ENCODE measurements around the gene LDLRAD1. TPM values are rescaled to one million over a fixed set of nuclear protein-coding genes. Genes with fewer than 3 reads are reported as not detected.
"Not testable (repeated sequence)": the region's sequence is repeated elsewhere in the genome, so short reads cannot be mapped to it uniquely, and the experiment has no call there.

Gene LDLRAD1
- polyA plus RNA-seq, 3 donors: not detected

GRCh38 chr1:54004481-54005049, 13.4 kb downstream of the LDLRAD1 start:
- Histone ChIP-seq H3K27me3 (ENCODE audit: control insufficient read depth in 2 of 2, insufficient read depth in 2 of 2, low read length in 2 of 2) (no peaks in the 10 kb centered on the region), H3K27ac (ENCODE audit: low read depth in 1 of 2, low read length in 2 of 2) (no peak overlapping the region), H4K20me1 (ENCODE audit: insufficient read depth, low read length) (no peaks in the 10 kb centered on the region), H3K79me2 (ENCODE audit: insufficient read depth, low read length) (no peaks in the 10 kb centered on the region), H3K9ac (ENCODE audit: insufficient read depth, low read length, poor library complexity, severe bottlenecking) (no peak overlapping the region), H3K4me2 (replicated peaks; ENCODE audit: extremely low read depth, low read length, poor library complexity, severe bottlenecking) (no peak overlapping the region), H3K4me1 (ENCODE audit: control insufficient read depth in 1 of 2, insufficient read depth in 2 of 2, low read length in 2 of 2) (no peaks in the 10 kb centered on the region), H2AFZ (ENCODE audit: insufficient read depth, low read depth, low read length, poor library complexity, severe bottlenecking) (no peak overlapping the region), H3K36me3 (replicated peaks in 1 of 2; ENCODE audit: control insufficient read depth in 1 of 2, insufficient read depth in 2 of 2, low read length in 2 of 2) (no peaks in the 10 kb centered on the region), H3K9me3 (replicated peaks in 1 of 2; ENCODE audit: control insufficient read depth in 1 of 2, insufficient read depth in 1 of 2, low read length in 2 of 2) (peaks cover 0 to 10% of the 10 kb centered on the region in 2 donors), H3K4me3 (replicated peaks in 1 of 3; ENCODE audit: low read depth in 2 of 3, low read length in 3 of 3) (no peak overlapping the region)
- Mint-ChIP-seq H3K4me3 (no peak overlapping the region), H3K4me1 (no peaks in the 10 kb centered on the region), H3K9me3 (peaks cover 2 to 12% (median 5%) of the 10 kb centered on the region in 7 donors), H3K27me3 (ENCODE audit: low read depth in 3 of 3) (peaks cover 0 to 7% (median 5%) of the 10 kb centered on the region in 3 donors), H3K36me3 (no peaks in the 10 kb centered on the region), H3K27ac (no peak overlapping the region)
- intact Hi-C loops (cut with micrococcal nuclease): no loop called here
- no peak for TF ChIP-seq CTCF (IDR thresholded peaks at IDR 0.05)
- DNase-seq: no peak
- 94% methylated on average over 21 of the region's 27 CpGs for WGBS (ENCODE audit: insufficient coverage)

GRCh38 chr1:54003750-54004480, 14.1 kb downstream of the LDLRAD1 start:
- H3K27me3 ChIP-seq (ENCODE audit: control insufficient read depth in 2 of 2, insufficient read depth in 2 of 2, low read length in 2 of 2); H3K36me3 Mint-ChIP-seq; H3K36me3 ChIP-seq (replicated peaks in 1 of 2; ENCODE audit: control insufficient read depth in 1 of 2, insufficient read depth in 2 of 2, low read length in 2 of 2); H3K27ac ChIP-seq (ENCODE audit: low read depth in 1 of 2, low read length in 2 of 2); H3K4me2 ChIP-seq (replicated peaks; ENCODE audit: extremely low read depth, low read length, poor library complexity, severe bottlenecking); H3K27ac Mint-ChIP-seq; H3K4me3 Mint-ChIP-seq; H4K20me1 ChIP-seq (ENCODE audit: insufficient read depth, low read length); H3K9ac ChIP-seq (ENCODE audit: insufficient read depth, low read length, poor library complexity, severe bottlenecking); H3K4me1 Mint-ChIP-seq; H3K27me3 Mint-ChIP-seq (ENCODE audit: low read depth in 3 of 3); H3K4me3 ChIP-seq (replicated peaks in 1 of 3; ENCODE audit: low read depth in 2 of 3, low read length in 3 of 3); intact Hi-C loops (cut with micrococcal nuclease); H3K79me2 ChIP-seq (ENCODE audit: insufficient read depth, low read length); H3K4me1 ChIP-seq (ENCODE audit: control insufficient read depth in 1 of 2, insufficient read depth in 2 of 2, low read length in 2 of 2); H2AFZ ChIP-seq (ENCODE audit: insufficient read depth, low read depth, low read length, poor library complexity, severe bottlenecking); H3K9me3 ChIP-seq (replicated peaks in 1 of 2; ENCODE audit: control insufficient read depth in 1 of 2, insufficient read depth in 1 of 2, low read length in 2 of 2); DNase-seq: not testable (repeated sequence)
- H3K9me3 Mint-ChIP-seq: peaks cover 2 to 12% (median 5%) of the 10 kb centered on the region in 7 donors
- 95% methylated on average over 19 of the region's 19 CpGs for WGBS (ENCODE audit: insufficient coverage)

Data from CD14-positive monocyte (primary cell).